Measurements from ENCODE around the gene PDLIM3.
"Not testable (repeated sequence)": the region's sequence is repeated elsewhere in the genome, so short reads cannot be mapped to it uniquely, and the experiment has no call there.

PDLIM3 gene

GRCh38 chr4:185565696-185566095, 30.4 kb upstream of the PDLIM3 start:
- no peaks in the 10 kb centered on the region for H3K36me3 Mint-ChIP-seq (ENCODE audit: insufficient read depth)
- no peak for ATAC-seq (replicated peaks)
- H3K4me1 Mint-ChIP-seq (ENCODE audit: low read depth in 2 of 2) = no peaks in the 10 kb centered on the region
- H3K4me3 Mint-ChIP-seq = no peak overlapping the region
- H3K27ac Mint-ChIP-seq = no peak overlapping the region
- no peaks in the 10 kb centered on the region for H3K9me3 Mint-ChIP-seq
- no peak for DNase-seq
- H3K27me3 Mint-ChIP-seq = peaks cover 27 to 42% of the 10 kb centered on the region in 2 donors

- Mint-ChIP-seq H3K27ac (no peak overlapping the region), H3K4me3 (no peak overlapping the region), H3K4me1 (ENCODE audit: low read depth in 2 of 2) (no peaks in the 10 kb centered on the region), H3K36me3 (ENCODE audit: insufficient read depth) (no peaks in the 10 kb centered on the region), H3K27me3 (peaks cover 21 to 43% of the 10 kb centered on the region in 2 donors), H3K9me3 (no peaks in the 10 kb centered on the region)
- no peak for DNase-seq
- no peak for ATAC-seq (replicated peaks)
These were observed 29.0 kb upstream of the PDLIM3 start for GRCh38 chr4:185564349-185564748.

- Mint-ChIP-seq H3K27ac (no peak overlapping the region), H3K4me1 (ENCODE audit: low read depth in 2 of 2) (no peaks in the 10 kb centered on the region), H3K27me3 (peaks cover 39 to 60% of the 10 kb centered on the region in 2 donors), H3K4me3 (no peak overlapping the region), H3K36me3 (ENCODE audit: insufficient read depth) (no peaks in the 10 kb centered on the region), H3K9me3 (no peaks in the 10 kb centered on the region)
- ATAC-seq (replicated peaks) (no peak), DNase-seq (no peak)
These were observed 27.2 kb upstream of the PDLIM3 start for GRCh38 chr4:185562531-185562930.

- ATAC-seq (replicated peaks) (no peak), DNase-seq (no peak)
- no peak overlapping the region for H3K27ac Mint-ChIP-seq
- H3K4me1 Mint-ChIP-seq (ENCODE audit: low read depth in 2 of 2) = no peaks in the 10 kb centered on the region
- H3K4me3 Mint-ChIP-seq = no peak overlapping the region
- peaks cover 55 to 82% of the 10 kb centered on the region in 2 donors for H3K27me3 Mint-ChIP-seq
- H3K9me3 Mint-ChIP-seq = no peaks in the 10 kb centered on the region
- no peaks in the 10 kb centered on the region for H3K36me3 Mint-ChIP-seq (ENCODE audit: insufficient read depth)
These were observed 25.0 kb upstream of the PDLIM3 start for GRCh38 chr4:185560316-185560715.

GRCh38 chr4:185559915-185560281, 24.6 kb upstream of the PDLIM3 start:
- Mint-ChIP-seq H3K4me3 (no peak overlapping the region), H3K4me1 (ENCODE audit: low read depth in 2 of 2) (no peaks in the 10 kb centered on the region), H3K27me3 (peaks cover 55 to 86% of the 10 kb centered on the region in 2 donors), H3K36me3 (ENCODE audit: insufficient read depth) (no peaks in the 10 kb centered on the region), H3K9me3 (no peaks in the 10 kb centered on the region), H3K27ac (no peak overlapping the region)
- ATAC-seq (replicated peaks) (no peak), DNase-seq (no peak)

GRCh38 chr4:185559251-185559914, 24.1 kb upstream of the PDLIM3 start:
- peaks cover 55 to 86% of the 10 kb centered on the region in 2 donors for H3K27me3 Mint-ChIP-seq
- not testable (repeated sequence) for H3K36me3 Mint-ChIP-seq (ENCODE audit: insufficient read depth); DNase-seq; ATAC-seq (replicated peaks); H3K4me3 Mint-ChIP-seq; H3K9me3 Mint-ChIP-seq; H3K4me1 Mint-ChIP-seq (ENCODE audit: low read depth in 2 of 2); H3K27ac Mint-ChIP-seq

GRCh38 chr4:185554365-185555126, 19.2 kb upstream of the PDLIM3 start:
- DNase-seq = no peak
- ATAC-seq (replicated peaks) = no peak
- peaks cover 39 to 51% of the 10 kb centered on the region in 2 donors for H3K27me3 Mint-ChIP-seq

GRCh38 chr4:185552254-185552653, 16.9 kb upstream of the PDLIM3 start:
- Mint-ChIP-seq H3K4me3 (no peak overlapping the region), H3K4me1 (ENCODE audit: low read depth in 2 of 2) (no peaks in the 10 kb centered on the region), H3K9me3 (no peaks in the 10 kb centered on the region), H3K27me3 (peaks cover 19 to 32% of the 10 kb centered on the region in 2 donors), H3K27ac (no peak overlapping the region), H3K36me3 (ENCODE audit: insufficient read depth) (no peaks in the 10 kb centered on the region)
- DNase-seq (no peak), ATAC-seq (replicated peaks) (no peak)

More at GRCh38 chr4:185554365-185555126, 19.2 kb upstream of the PDLIM3 start:
- no peaks in the 10 kb centered on the region for H3K9me3 Mint-ChIP-seq
- no peak overlapping the region for H3K4me3 Mint-ChIP-seq
- H3K4me1 Mint-ChIP-seq (ENCODE audit: low read depth in 2 of 2) = no peaks in the 10 kb centered on the region
- H3K36me3 Mint-ChIP-seq (ENCODE audit: insufficient read depth) = no peaks in the 10 kb centered on the region
- H3K27ac Mint-ChIP-seq = no peak overlapping the region

GRCh38 chr4:185550933-185551332, 15.6 kb upstream of the PDLIM3 start:
- Mint-ChIP-seq H3K36me3 (ENCODE audit: insufficient read depth) (no peaks in the 10 kb centered on the region), H3K27ac (no peak overlapping the region), H3K4me1 (ENCODE audit: low read depth in 2 of 2) (no peaks in the 10 kb centered on the region), H3K4me3 (no peak overlapping the region), H3K27me3 (peaks cover 6 to 19% of the 10 kb centered on the region in 2 donors), H3K9me3 (no peaks in the 10 kb centered on the region)
- no peak for ATAC-seq (replicated peaks)
- DNase-seq = no peak

GRCh38 chr4:185549095-185549639, 13.9 kb upstream of the PDLIM3 start:
- H3K27ac Mint-ChIP-seq = no peak overlapping the region
- H3K36me3 Mint-ChIP-seq (ENCODE audit: insufficient read depth) = no peaks in the 10 kb centered on the region

GRCh38 chr4:185548587-185548986, 13.3 kb upstream of the PDLIM3 start:
- no peak for ATAC-seq (replicated peaks)
- H3K4me1 Mint-ChIP-seq (ENCODE audit: low read depth in 2 of 2) = no peaks in the 10 kb centered on the region
- H3K36me3 Mint-ChIP-seq (ENCODE audit: insufficient read depth) = no peaks in the 10 kb centered on the region
- H3K27me3 Mint-ChIP-seq = peaks cover 5 to 9% of the 10 kb centered on the region in 2 donors
- H3K4me3 Mint-ChIP-seq = no peak overlapping the region
- DNase-seq = no peak
- no peak overlapping the region for H3K27ac Mint-ChIP-seq
- no peaks in the 10 kb centered on the region for H3K9me3 Mint-ChIP-seq

More at GRCh38 chr4:185549095-185549639, 13.9 kb upstream of the PDLIM3 start:
- ATAC-seq (replicated peaks) (no peak), DNase-seq (no peak)
- H3K9me3 Mint-ChIP-seq = no peaks in the 10 kb centered on the region
- peaks cover 5 to 9% of the 10 kb centered on the region in 2 donors for H3K27me3 Mint-ChIP-seq
- H3K4me3 Mint-ChIP-seq = no peak overlapping the region
- no peaks in the 10 kb centered on the region for H3K4me1 Mint-ChIP-seq (ENCODE audit: low read depth in 2 of 2)

GRCh38 chr4:185546335-185546734, 11.0 kb upstream of the PDLIM3 start:
- Mint-ChIP-seq H3K9me3 (no peaks in the 10 kb centered on the region), H3K4me1 (ENCODE audit: low read depth in 2 of 2) (no peaks in the 10 kb centered on the region), H3K27ac (no peak overlapping the region), H3K4me3 (no peak overlapping the region), H3K36me3 (ENCODE audit: insufficient read depth) (no peaks in the 10 kb centered on the region), H3K27me3 (peaks cover 20 to 23% of the 10 kb centered on the region in 2 donors)
- DNase-seq = no peak
- no peak for ATAC-seq (replicated peaks)

- Mint-ChIP-seq H3K9me3 (no peaks in the 10 kb centered on the region), H3K27me3 (peaks cover 16 to 17% of the 10 kb centered on the region in 2 donors), H3K4me1 (ENCODE audit: low read depth in 2 of 2) (no peaks in the 10 kb centered on the region), H3K4me3 (no peak overlapping the region), H3K36me3 (ENCODE audit: insufficient read depth) (no peaks in the 10 kb centered on the region), H3K27ac (no peak overlapping the region)
- DNase-seq = no peak
- ATAC-seq (replicated peaks) = no peak
These were observed 7.5 kb upstream of the PDLIM3 start for GRCh38 chr4:185542626-185543315.
